DMS114 treated with DMSO at 0.1 percent for 48 hours (cell line): ENCODE data around the gene ALPL.

Experiments used
- DNase-seq: peaks from one replicate; lab custom pipeline; 2025; ENCODE audit not compliant: unreplicated experiment; lab: John Stamatoyannopoulos, UW

ALPL gene

DNA sequence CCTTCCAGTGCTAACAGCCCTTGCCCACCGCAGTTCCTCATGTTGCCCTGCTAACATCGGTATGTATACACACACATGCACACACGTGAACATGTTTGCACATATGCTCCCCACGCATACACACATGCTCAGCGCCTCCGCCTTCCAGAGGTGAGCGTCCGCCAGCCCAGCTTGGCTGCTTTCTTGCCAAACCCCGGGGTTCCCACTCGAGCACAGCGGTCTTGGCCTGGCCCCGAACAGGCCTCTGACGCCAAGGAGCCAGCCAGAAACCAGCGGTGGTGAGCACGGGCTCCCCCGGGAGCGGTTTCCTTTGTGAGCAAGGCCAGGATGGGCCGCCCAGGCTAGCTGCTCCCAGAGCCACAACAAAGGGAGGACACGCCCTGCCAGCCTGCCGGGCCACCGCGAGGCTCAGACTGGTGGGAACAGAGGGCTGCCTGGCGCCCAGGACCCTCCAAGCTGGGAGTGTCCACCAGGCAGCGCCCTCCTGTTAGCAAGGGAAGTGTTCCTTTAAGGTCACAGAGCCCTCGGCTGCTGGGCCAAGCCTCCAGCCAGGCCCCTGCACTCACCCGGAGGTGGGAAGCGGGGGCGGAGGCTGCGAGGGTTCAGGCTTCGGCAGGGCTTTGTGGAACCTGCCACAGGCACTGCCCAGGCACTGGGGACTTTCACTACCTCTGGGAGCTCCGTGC lies 65.4 kb downstream of the ALPL start:
- DNase-seq, result no peak

DNA sequence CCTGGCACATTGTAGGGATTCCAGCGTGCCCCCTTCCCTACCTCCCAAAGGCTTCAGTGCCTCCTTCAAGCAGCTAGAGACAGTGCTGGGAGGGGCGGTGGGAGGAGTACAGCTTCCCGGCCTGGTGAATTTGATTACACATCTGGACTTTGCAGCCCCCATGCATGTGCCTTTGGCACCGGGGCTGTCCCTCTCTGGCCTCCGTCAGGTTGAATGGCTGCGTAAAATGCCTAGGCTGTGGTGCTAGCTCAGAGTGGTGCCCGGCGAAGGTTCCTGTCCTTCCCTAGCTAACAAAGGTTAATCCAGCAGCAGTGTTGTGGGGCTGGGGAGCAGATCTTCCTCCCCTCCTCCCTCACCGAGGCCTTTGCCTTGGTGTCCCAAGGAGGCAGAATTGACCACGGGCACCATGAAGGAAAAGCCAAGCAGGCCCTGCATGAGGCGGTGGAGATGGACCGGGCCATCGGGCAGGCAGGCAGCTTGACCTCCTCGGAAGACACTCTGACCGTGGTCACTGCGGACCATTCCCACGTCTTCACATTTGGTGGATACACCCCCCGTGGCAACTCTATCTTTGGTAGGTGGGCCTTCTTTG lies 66.2 kb downstream of the ALPL start:
- no peak for DNase-seq

DNA sequence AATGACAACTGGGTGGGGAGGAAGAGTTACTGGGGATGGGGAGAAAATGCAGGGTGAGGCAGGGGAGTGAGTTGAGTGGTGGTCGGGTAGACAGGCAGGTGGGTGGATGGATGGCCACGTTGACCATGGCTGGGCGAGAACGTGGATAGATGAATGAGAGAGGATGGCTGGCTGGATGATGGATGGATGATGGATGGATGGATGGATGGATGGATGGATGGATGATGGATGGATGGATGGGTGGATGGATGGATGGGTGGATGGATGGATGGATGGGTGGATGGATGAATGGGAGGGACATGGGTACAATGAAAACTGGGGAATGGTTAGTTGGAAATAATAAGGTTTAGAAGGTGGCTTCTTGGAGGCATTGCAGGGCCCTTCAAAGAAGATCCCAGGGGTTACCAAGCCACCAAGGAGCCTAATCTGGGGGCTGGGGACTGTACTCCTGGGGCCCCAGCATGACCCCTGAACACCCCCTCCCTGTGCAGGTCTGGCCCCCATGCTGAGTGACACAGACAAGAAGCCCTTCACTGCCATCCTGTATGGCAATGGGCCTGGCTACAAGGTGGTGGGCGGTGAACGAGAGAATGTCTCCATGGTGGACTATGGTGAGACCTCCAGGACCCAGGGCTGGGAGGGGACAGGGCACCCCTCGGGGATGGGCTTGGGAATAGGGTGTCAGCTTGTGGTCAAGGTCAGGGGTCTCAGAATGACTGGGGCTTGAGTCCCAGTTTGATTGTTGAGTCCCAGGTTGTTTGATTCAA lies 67.0 kb downstream of the ALPL start:
- no peak for DNase-seq

DNA sequence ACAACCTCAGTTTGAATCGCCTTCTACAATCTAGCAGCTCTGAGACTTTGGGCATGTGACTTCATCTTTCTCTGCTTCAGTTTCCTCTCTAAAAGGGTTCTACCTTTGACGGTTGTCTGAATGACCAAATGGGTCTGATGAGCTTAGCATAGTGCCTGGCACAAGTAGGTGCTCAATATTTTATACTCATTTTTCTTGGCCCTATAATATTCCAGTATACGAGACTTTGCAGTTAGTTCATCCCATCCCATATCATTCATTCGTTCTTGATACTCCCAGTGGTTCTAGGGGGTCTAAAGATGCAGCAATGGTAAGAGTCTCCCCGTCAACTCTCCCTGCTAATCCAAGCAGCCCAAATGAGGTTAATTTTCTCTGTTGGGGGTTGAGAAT lies 67.6 kb downstream of the ALPL start:
- no peak for DNase-seq

DNA sequence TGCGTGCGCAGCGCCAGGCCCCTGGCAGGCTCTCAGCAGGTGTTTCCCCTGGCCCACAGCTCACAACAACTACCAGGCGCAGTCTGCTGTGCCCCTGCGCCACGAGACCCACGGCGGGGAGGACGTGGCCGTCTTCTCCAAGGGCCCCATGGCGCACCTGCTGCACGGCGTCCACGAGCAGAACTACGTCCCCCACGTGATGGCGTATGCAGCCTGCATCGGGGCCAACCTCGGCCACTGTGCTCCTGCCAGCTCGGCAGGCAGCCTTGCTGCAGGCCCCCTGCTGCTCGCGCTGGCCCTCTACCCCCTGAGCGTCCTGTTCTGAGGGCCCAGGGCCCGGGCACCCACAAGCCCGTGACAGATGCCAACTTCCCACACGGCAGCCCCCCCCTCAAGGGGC lies 68.1 kb downstream of the ALPL start:
- DNase-seq, result no peak

DNA sequence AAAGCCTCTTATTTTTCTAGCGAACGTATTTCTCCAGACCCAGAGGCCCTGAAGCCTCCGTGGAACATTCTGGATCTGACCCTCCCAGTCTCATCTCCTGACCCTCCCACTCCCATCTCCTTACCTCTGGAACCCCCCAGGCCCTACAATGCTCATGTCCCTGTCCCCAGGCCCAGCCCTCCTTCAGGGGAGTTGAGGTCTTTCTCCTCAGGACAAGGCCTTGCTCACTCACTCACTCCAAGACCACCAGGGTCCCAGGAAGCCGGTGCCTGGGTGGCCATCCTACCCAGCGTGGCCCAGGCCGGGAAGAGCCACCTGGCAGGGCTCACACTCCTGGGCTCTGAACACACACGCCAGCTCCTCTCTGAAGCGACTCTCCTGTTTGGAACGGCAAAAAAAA lies 68.7 kb downstream of the ALPL start:
- DNase-seq, result no peak

DNA sequence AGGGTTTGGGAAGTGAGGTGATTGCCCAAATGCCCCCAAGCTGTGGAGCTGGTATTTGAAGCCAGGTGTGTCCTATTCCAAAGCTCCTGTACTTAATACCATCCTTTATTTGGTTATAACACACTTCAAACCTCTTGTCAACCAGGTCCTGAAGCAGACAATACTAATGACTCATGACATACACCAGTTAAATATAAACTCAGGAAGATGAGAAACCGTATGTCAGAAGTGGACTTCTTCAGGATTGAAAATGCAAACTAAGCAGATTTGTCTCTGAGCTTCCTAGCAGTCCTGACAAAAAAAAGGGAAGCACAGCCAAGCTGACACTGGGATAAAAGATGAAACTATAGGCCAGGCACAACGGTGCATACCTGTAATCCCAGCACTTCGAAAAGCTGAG lies 70.6 kb downstream of the ALPL start:
- DNase-seq, result no peak

DNA sequence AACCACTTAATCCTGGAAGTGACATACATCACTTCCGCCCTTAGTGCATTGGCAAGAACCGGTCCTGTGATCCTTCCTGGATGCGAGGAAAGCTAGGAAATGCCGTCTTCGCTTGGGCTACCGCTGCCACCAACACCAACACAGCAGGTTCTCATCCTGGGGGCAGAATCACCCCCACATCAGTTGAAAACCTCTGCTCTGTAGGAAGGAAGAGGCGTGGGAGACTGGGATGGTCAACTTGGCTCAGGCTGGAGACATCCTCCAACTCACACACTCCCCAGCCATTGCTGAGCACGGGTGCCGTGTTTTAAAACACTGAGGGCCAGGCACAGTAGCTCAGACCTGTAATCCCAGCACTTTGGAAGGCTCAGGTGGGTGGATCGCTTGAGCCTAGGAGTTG lies 74.9 kb downstream of the ALPL start:
- no peak for DNase-seq

DNA sequence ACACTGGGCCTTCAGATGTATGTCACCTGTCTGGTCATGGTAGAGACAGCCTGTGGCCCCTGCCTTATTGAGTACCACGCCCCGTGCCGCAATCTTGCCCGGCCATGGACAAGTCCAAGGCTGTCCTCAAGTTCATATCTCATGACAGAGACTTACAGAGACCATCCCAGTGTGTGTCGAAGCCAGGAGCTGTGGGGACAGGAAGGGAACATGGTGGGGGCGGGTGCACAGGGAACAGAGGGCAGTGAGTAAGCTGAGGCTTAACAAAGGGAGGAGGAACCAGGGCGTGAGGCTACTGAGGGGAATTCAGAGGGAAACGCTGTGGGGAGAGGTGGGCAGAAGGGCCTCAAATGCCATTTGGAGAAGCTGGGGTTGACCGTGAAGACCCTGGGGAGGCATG lies 75.8 kb downstream of the ALPL start:
- DNase-seq, result no peak

DNA sequence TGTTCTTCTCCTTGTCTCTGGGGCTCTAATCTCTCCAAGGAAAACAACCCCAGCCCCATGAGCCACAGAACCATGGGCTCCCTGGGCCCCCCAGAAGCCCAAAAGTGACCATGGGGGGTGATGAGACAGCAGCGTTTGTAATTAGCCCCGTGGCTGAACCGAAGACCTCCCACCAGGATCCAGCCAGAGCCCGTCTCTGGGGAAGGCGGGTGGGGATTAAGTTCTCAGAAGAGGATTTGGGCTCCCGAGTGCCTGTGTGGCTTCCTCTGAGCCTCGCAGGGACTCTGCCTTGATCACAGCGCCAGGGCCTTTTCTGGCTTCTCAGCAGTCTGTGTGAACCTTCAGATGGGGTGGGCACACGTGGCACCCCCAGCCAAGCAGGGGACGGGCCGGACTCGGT lies 77.0 kb downstream of the ALPL start:
- no peak for DNase-seq

DNA sequence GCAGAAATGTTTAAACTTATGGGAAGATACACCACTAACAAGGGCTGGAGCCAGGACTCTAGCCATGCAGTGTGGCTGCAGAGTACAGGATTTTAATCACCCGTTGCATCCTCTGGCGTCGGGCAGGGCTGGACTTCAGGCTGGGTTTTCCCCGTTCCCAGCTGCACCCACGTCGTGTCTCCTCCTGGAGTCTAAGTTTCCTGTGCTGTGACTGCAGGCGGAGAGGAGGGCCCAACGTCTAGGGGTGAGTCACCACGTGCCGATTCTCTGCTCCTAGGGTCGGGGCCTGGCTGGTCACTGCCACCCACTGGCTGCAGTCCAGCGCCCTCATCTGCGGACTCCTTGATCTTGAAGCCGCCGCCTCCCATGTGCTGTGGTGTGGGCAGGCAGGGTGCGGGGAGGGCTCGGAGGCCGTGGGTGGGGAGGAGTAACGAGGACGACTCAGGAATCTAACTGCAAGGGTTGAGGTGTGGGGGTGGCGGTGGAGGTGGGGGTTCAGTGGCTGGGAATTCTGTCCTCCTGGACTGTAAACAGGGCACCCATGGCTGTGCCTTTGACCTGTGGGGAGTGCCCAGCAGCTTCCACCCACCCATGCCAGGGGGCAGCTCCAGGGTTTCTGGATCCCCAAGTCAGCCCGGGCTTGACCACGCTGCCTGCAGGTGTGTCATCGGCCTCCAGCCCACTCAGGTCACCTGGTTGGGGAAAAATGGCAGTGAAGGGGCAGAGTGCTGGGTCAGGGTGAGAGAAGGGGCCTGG lies 77.8 kb downstream of the ALPL start:
- DNase-seq, result no peak

DNA sequence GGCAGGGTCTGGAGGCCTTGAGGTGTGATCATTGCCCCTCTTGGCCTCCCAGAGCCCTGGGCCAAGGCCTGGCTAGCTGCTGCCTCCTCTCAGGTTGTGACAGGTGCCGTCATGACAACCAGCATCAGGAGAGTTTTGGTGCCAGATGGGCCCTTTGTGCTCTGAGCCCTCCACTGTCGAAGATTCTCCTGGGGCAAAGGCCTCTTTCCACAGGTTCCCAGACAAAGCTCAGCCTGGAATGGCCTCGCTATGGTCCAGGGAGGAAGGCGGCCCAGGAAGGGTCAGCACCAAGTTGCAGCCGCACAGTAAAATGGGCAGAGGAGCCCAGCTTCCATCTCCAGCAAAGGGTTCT lies 78.4 kb downstream of the ALPL start:
- no peak for DNase-seq

DNA sequence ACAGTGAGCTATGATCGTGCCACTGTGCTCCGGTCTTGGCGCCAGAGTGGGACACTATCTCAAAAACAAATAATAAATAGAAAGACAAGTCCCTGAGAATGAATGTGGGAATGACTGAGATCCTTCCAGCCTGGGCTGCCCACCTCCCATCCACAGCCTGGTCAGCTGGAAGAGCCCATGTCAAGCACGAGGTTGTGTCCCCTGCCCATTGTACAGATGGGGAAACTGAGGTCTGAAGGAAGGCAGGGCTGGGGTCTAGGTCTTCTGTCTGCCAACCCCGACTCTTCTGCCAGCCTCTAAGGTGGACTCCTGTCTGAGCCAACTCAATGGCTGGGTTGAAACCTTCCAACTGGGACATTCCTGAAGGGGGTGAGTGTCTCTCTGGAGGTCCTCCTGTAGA lies 80.4 kb downstream of the ALPL start:
- no peak for DNase-seq

DNA sequence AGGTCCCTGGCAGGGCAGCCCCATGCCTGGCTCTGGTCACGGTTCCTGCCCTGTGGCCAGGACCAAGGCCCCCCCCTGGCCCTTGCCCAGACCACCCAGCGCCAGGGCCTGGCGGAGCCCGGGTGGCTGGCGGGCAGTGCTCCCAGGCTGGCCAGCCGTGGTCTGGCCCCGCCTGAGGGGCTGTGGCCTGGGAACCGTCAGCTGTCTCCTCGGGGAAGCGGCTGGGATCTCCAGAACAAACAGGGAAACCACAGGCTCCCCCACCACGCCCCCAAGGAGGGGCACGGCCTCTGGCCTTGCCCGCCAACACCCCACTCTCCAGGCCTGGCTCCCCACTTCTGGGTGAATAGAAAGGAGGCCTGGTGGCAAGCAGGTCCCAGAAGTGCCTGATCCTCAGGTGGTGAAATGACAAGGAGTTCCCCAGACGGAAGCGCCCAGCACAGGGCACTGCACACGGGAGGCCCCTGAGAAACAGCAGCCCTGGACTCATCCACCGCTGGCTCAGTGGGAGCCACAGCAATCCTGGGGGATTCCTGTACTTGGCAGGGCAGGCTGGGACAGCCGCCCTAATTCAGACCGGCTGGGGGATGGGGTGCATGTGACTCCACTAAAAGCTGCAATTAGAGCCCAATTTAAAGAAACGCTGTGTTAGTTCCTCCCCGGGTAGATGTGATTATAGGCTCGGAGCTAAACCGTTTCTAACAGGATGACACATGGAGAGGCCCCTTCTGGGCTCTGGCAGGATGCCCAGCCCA lies 81.1 kb downstream of the ALPL start:
- no peak for DNase-seq

DNA sequence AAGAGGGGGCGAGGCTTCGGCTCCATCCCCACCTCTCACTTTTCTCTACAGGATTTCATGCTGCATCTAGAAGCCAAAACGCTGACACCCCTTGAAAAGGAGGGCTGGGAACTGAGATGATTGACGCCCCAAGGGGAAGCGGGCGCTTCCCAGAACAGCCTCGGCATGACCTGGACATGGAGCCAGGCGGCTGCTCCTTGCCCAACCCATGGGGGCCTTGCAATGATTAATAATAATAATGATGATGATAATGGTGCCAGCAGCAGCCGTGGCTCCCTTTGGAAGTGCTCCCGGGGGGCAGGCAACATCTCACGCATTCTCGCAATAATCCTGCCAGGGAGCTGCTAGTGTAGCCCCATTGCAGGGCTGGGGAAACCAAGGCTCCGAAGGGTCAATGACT lies 81.7 kb downstream of the ALPL start:
- DNase-seq, result no peak

DNA sequence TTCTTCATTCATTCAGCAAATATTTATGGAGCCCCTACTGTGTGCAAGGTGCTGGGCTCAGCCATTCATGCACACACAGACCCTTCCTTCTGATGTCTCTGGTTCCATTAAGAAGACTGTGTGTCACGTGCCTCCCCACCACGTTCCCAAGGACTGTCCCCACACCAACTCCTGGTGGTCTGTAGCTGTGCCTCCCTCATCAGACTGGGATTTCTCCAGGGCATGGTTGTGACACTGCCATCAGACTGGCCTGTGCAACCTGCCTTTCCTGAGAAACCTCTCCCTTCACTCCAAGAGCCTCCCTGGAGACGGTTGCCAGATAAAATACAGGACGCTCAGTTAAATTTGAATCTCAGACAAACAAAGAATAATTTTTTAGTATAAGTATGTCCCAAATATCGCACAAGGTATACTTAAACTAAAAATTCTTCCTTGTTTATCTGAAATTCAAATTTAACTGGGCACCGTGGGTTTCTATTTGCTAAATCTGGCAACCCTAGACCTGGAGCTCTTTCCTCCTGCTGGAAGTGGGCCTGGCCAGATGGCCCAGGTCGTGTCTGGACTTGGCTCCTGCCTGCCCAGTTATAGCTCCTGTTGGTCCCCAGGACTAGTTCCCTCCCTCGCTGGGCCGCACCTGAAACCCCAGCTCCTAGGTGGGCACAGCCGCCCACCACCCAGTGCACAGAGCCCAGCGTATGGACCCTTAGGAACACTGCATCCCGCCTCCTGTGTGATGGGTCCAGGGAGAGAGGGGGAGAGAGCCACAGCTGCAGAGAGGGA lies 83.1 kb downstream of the ALPL start:
- no peak for DNase-seq

DNA sequence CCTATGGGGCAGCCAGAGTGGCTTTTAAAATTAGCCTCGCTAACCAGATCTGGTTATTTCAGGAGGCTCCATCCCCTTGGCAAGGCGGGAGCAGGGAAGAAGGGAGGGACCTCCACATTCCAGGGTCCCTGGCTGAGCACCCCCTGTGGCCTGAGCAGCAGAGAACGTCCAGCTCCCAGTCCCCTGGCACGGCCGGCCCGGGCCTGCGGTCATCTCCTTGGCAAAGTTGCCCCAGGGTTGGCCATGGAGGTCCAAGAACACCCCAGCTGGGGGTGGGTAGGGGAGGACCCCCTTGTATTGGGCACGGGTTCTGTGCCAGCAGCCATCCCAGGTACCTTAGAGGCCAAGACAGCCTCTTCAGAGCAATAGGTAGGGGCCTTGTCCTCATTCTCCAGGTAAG lies 84.0 kb downstream of the ALPL start:
- DNase-seq, result no peak

DNA sequence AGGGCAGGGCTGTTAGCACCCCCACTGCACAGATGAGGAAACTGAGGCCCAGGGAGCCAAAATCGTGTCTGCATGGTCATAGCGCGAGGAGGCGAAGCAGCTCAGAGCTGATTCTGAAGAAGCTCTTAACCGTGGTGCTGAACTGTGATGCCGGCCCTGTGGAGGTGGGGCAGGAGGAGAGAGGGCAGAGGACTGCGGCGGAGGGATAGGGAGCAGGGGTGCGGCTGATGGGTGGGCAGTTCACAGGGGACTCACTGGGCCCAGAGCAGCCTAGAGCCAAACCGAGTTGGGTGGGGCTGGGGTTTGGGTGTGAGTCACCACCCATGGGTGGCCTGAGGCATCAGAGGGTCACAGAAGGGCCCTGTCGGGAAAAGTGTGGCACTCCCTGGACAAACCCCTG lies 85.3 kb downstream of the ALPL start:
- no peak for DNase-seq

DNA sequence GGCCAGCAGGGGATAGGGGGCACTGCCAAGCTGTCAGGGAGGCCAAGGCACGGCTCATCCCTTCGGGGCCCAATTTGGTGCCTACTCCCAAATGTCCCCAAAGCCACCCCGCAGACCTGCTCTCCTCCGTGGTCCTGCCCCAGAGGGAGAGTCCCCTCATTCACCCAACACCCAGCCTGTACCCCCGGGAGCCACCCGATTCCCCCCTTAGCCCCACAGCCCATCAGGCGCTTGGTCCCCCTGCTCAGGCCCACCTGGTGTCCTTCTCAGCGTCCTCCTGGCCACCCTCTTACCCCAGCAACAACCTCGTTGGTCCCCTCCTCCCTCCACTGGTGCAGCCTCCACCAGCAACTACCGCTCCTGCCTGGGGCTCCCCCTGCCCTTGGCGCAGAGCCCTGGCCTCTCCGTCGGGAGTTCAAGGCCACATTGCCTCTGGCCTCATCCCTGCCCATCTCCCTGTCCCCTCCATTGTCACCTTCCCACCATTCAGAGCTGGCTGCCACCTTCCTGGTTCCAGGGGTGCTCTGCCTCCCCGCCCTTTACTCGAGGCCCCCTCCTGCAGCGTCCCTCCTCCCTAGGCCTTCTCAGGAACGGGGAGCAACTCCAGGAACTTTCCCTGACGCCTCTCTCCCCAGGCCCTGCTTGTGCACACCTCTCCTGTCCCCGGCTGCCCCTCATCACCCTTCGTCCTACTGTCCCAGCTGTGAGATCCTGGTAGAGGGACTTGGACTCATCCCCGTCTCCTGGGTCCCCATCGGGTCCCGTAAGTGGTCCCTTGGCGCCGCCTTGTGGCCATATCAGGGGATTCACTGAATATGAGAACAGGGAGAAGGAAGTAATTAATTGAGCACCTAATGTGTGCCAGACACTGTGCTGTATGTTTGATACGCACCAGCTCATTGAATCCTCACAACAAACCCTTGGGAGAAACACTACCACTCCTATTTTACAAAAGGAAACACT lies 86.0 kb downstream of the ALPL start:
- DNase-seq, result no peak
